Activated CD8-positive, alpha-beta T cell treated with anti-CD3 and anti-CD28 coated beads, Interleukin-2, amount 10 ng/mL, durations not matched to agents 7 days and 5 days (primary cell): ENCODE measurements around the gene KIF13A. TPM values are rescaled to one million over a fixed set of nuclear protein-coding genes. Genes with fewer than 3 reads are reported as not detected.

ENCODE experiments used
- ATAC-seq: fragments of 150-1000 bp; cut with Tn5 transposase; one replicate; pipeline ENCODE4 v1.10.0; 2021; ENCODE audit warnings: moderate library complexity
- CTCF ChIA-PET: fragments of 350-600 bp; sonication (Branson Sonifier 250); formaldehyde crosslinking; loops from one replicate; lab custom pipeline; 2021; ENCODE audit warnings: antibody characterized with exemption; lab: Charles Lee
- POLR2A ChIA-PET: fragments of 350-600 bp; sonication (Branson Sonifier 250); formaldehyde crosslinking; loops from one replicate; lab custom pipeline; 2021; ENCODE audit warnings: antibody characterized with exemption; lab: Charles Lee
- DNase-seq: peaks from one replicate; pipeline ENCODE4 v3.0.0-alpha.2; 2020
- H3K27ac Mint-ChIP-seq: one replicate; pipeline ENCODE4 v1.8.0; 2021; ENCODE audit warnings: mild to moderate bottlenecking, mixed read lengths
- H3K27me3 Mint-ChIP-seq: one replicate; pipeline ENCODE4 v1.8.0; 2021; ENCODE audit warnings: low read depth, mixed read lengths
- H3K36me3 Mint-ChIP-seq: one replicate; pipeline ENCODE4 v1.8.0; 2021; ENCODE audit warnings: low read depth, mixed read lengths
- H3K4me1 Mint-ChIP-seq: one replicate; pipeline ENCODE4 v1.8.0; 2021; ENCODE audit warnings: low read depth, mixed read lengths
- H3K4me3 Mint-ChIP-seq: one replicate; pipeline ENCODE4 v1.8.0; 2021; ENCODE audit warnings: mild to moderate bottlenecking, mixed read lengths
- H3K9me3 Mint-ChIP-seq: one replicate; pipeline ENCODE4 v1.8.0; 2022; ENCODE audit warnings: mixed read lengths; ENCODE audit not compliant: insufficient read depth
- total RNA-seq, 2 experiments: library from RNA; stranded (reverse); gene quantifications; one replicate each; pipeline ENCODE4 v1.2.3, GENCODE V29; 2021

The KIF13A gene
- total RNA-seq, 2 experiments from 2014 or later: not detected

- Mint-ChIP-seq H3K4me3 (no peak overlapping the region), H3K27ac (no peak overlapping the region), H3K27me3 (no peaks in the 10 kb centered on the region), H3K36me3 (peaks cover 22% of the 10 kb centered on the region), H3K4me1 (peaks cover 30% of the 10 kb centered on the region), H3K9me3 (no peaks in the 10 kb centered on the region)
- ATAC-seq (no peak), DNase-seq (no peak)
- ChIA-PET POLR2A (interaction anchor here (0.7 kb wide), 1 partner anchor 115 kb away, joined by 3 read pairs; no protein-coding TSS in a partner anchor), CTCF (no interaction called here)
These were observed 277.1 kb downstream of the KIF13A start for GRCh38 chr6:17710331-17710730.

GRCh38 chr6:17709476-17709875 is 278.0 kb downstream of the KIF13A start:
- Mint-ChIP-seq H3K4me3 (no peak overlapping the region), H3K27ac (no peak overlapping the region), H3K9me3 (no peaks in the 10 kb centered on the region), H3K36me3 (peaks cover 22% of the 10 kb centered on the region), H3K27me3 (no peaks in the 10 kb centered on the region), H3K4me1 (peaks cover 22% of the 10 kb centered on the region)
- ATAC-seq (no peak), DNase-seq (no peak)
- POLR2A ChIA-PET: interaction anchor here (1.0 kb wide), 1 partner anchor 12 kb away, joined by 3 read pairs; no protein-coding TSS in a partner anchor
- CTCF ChIA-PET: interaction anchor here (0.7 kb wide), 1 partner anchor 96 kb away, joined by 3 read pairs; no protein-coding TSS in a partner anchor

Other genes with a start within 250 kb of the KIF13A start
- gene NHLRC1, start 135.0 kb upstream of the KIF13A start, total RNA-seq: under 1 TPM; 0.21 to 0.32 TPM
- 1 to 10 TPM; 6.1 to 6.4 TPM for gene TPMT, start 167.4 kb upstream of the KIF13A start, total RNA-seq
- gene KDM1B, start 167.8 kb upstream of the KIF13A start, total RNA-seq: 1 to 10 TPM; 9.6 to 9.9 TPM